GM12878 (cell line): ENCODE measurements around the gene C20orf173.

ENCODE experiments used
- CTCF ChIP-seq, 3 experiments: IDR thresholded peaks in 2 of 3; conservative IDR thresholded peaks in 1 of 3; 2 replicates each; pipeline ENCODE4 v1.5.1; 2011; ENCODE audit warnings: low read depth in 3 of 3, low read length in 3 of 3, mild to moderate bottlenecking in 3 of 3, control low read depth in 2 of 3, moderate library complexity in 2 of 3, inconsistent platforms in 1 of 3, mixed read lengths in 1 of 3; ENCODE audit not compliant: control insufficient read depth in 2 of 3, insufficient read depth in 1 of 3; ENCODE audit errors: extremely low read depth in 1 of 3
- GABPA ChIP-seq: IDR thresholded peaks from 2 replicates; pipeline ENCODE4 v1.6.1; 2014; ENCODE audit warnings: antibody characterized with exemption, low read depth, mild to moderate bottlenecking, inconsistent platforms
- SUPT20H ChIP-seq: IDR thresholded peaks from 2 replicates; pipeline ENCODE4 v1.6.1; 2011; ENCODE audit warnings: low read depth, mild to moderate bottlenecking, low read length, moderate library complexity, borderline replicate concordance; ENCODE audit not compliant: control insufficient read depth
- TAF1 ChIP-seq: IDR thresholded peaks from 2 replicates; pipeline ENCODE4 v1.6.1; 2011; ENCODE audit warnings: mild to moderate bottlenecking, low read depth, low read length, borderline replicate concordance
- ZNF274 ChIP-seq: IDR thresholded peaks from one replicate; pipeline ENCODE4 v1.8.0; 2011; ENCODE audit not compliant: insufficient read length, insufficient read depth

GRCh38 chr20:35546127-35546526 is 16.7 kb upstream of the C20orf173 start:
- TF ChIP-seq CTCF (IDR thresholded peaks at IDR 0.05 in 2 of 3, conservative IDR thresholded peaks at IDR 0.05 in 1 of 3; ENCODE audit: control insufficient read depth in 2 of 3, extremely low read depth in 1 of 3, insufficient read depth in 1 of 3, low read depth in 3 of 3, low read length in 3 of 3) (no peak), ZNF274 (no peak), GABPA (no peak), TAF1 (no peak), SUPT20H (no peak)
